SK-N-SH treated with all-trans-retinoic acid at 6 μM for 48 hours (cell line): ENCODE measurements around the gene CACHD1.

Source experiments
- ATAC-seq: fragments of 200-7000 bp; cut with Tn5 transposase; 3 replicates; pipeline ENCODE4 v1.9.1; 2020; ENCODE audit warnings: mild to moderate bottlenecking, moderate library complexity
- ARNTL ChIP-seq: fragments of 450-650 bp; formaldehyde crosslinking; IDR thresholded peaks from 2 replicates; pipeline ENCODE4 v1.5.0; 2020; ENCODE audit warnings: low read depth, mild to moderate bottlenecking, moderate library complexity, borderline replicate concordance
- BACH2 ChIP-seq: fragments of 250-450 bp; sonication (Bioruptor Pico); IDR thresholded peaks from 2 replicates; pipeline ENCODE4 v1.9.0; 2021; ENCODE audit warnings: mild to moderate bottlenecking, borderline replicate concordance
- CSRNP3 ChIP-seq: fragments of 250-450 bp; sonication (Bioruptor Pico); IDR thresholded peaks from 2 replicates; pipeline ENCODE4 v1.5.1; 2021; ENCODE audit warnings: mild to moderate bottlenecking, moderate library complexity
- ESRRG ChIP-seq: fragments of 250-450 bp; sonication (Bioruptor Pico); IDR thresholded peaks from 2 replicates; pipeline ENCODE4 v1.6.1; 2021; ENCODE audit warnings: mild to moderate bottlenecking
- ISL1 ChIP-seq: fragments of 250-450 bp; sonication (Bioruptor Pico); IDR thresholded peaks from 2 replicates; pipeline ENCODE4 v2.1.2; 2022; ENCODE audit warnings: mild to moderate bottlenecking, moderate library complexity
- OSR1 ChIP-seq: fragments of 250-450 bp; sonication (Bioruptor Pico); IDR thresholded peaks from 2 replicates; pipeline ENCODE4 v1.8.0; 2022; ENCODE audit warnings: moderate library complexity, mild to moderate bottlenecking, inconsistent platforms
- PPARA ChIP-seq: fragments of 250-450 bp; sonication (Bioruptor Pico); IDR thresholded peaks from 2 replicates; pipeline ENCODE4 v1.5.0; 2020; ENCODE audit warnings: mild to moderate bottlenecking, borderline replicate concordance
- RARB ChIP-seq: fragments of 250-450 bp; sonication (Bioruptor Pico); IDR thresholded peaks from 2 replicates; pipeline ENCODE4 v1.8.0; 2021; ENCODE audit warnings: mild to moderate bottlenecking, moderate library complexity
- SNAI2 ChIP-seq: fragments of 250-450 bp; sonication (Bioruptor Pico); IDR thresholded peaks from 2 replicates; pipeline ENCODE4 v1.5.0; 2020; ENCODE audit warnings: mild to moderate bottlenecking, moderate library complexity
- TCF4 ChIP-seq: fragments of 250-450 bp; sonication (Bioruptor Pico); IDR thresholded peaks from 2 replicates; pipeline ENCODE4 v1.8.0; 2021; ENCODE audit warnings: mild to moderate bottlenecking, moderate library complexity, borderline replicate concordance
- TSHZ2 ChIP-seq: fragments of 250-450 bp; sonication (Bioruptor Pico); IDR thresholded peaks from 2 replicates; pipeline ENCODE4 v1.5.0; 2020; ENCODE audit warnings: mild to moderate bottlenecking, moderate library complexity
- ZC3H10 ChIP-seq: fragments of 250-450 bp; sonication (Bioruptor Pico); IDR thresholded peaks from 2 replicates; pipeline ENCODE4 v1.5.1; 2021; ENCODE audit warnings: mild to moderate bottlenecking, moderate library complexity
- ZFP3 ChIP-seq: fragments of 250-450 bp; sonication (Bioruptor Pico); IDR thresholded peaks from 2 replicates; pipeline ENCODE4 v1.5.0; 2020; ENCODE audit warnings: mild to moderate bottlenecking, moderate library complexity
- ZFP30 ChIP-seq: fragments of 450-650 bp; formaldehyde crosslinking; IDR thresholded peaks from 2 replicates; pipeline ENCODE4 v1.5.0; 2022; ENCODE audit warnings: mild to moderate bottlenecking, moderate library complexity
- ZNF565 ChIP-seq: fragments of 450-650 bp; formaldehyde crosslinking; conservative IDR thresholded peaks from 2 replicates; pipeline ENCODE4 v1.5.0; 2020; ENCODE audit warnings: low read depth, mild to moderate bottlenecking, moderate library complexity
- ZNF70 ChIP-seq: fragments of 450-650 bp; formaldehyde crosslinking; IDR thresholded peaks from 2 replicates; pipeline ENCODE4 v1.5.0; 2020; ENCODE audit warnings: mild to moderate bottlenecking, moderate library complexity
- ZNF8 ChIP-seq: fragments of 450-650 bp; formaldehyde crosslinking; IDR thresholded peaks from 2 replicates; pipeline ENCODE4 v1.5.0; 2020; ENCODE audit warnings: mild to moderate bottlenecking, moderate library complexity
- TF ChIP-seq, protein P1 (sequence below): fragments of 250-450 bp; sonication (Bioruptor Pico); IDR thresholded peaks from 2 replicates; pipeline ENCODE4 v1.5.1; 2020; ENCODE audit warnings: low read depth, mild to moderate bottlenecking, moderate library complexity
- TF ChIP-seq, protein P2 (sequence below): fragments of 250-450 bp; sonication (Bioruptor Pico); IDR thresholded peaks from 2 replicates; pipeline ENCODE4 v1.8.0; 2021; ENCODE audit warnings: low read depth, mild to moderate bottlenecking, moderate library complexity, borderline replicate concordance

The CACHD1 gene

DNA sequence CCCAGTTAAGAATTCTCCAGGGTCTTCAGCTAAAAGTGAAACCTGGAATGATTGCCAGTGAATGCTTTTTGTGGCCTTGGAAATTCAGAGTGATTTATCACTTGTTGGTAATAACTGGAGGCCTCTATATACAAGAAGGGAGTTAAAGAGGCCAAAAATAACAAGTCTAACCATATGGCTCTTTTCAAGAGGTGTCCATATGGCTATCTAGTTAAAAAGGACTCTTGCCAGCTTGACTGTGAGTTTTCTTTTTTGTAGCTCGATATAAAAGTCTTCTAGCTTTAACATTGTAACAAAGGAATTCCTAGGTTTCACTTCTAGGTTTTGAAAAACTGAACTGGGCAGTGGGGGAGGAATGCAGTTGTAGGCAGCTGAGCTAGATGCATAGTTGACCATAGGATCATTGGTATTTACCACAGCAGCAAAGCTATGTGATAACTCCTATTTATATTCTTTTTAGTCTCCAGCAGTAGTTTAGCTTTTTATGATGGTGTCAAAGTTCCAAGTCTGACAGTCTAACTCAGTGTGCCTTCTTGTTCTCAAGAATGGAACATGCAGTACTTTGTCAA, 44.4 kb downstream of the CACHD1 start (continued):
- peak; percentile 90 for TF ChIP-seq TSHZ2 (CRISPR knock-in tag)

DNA sequence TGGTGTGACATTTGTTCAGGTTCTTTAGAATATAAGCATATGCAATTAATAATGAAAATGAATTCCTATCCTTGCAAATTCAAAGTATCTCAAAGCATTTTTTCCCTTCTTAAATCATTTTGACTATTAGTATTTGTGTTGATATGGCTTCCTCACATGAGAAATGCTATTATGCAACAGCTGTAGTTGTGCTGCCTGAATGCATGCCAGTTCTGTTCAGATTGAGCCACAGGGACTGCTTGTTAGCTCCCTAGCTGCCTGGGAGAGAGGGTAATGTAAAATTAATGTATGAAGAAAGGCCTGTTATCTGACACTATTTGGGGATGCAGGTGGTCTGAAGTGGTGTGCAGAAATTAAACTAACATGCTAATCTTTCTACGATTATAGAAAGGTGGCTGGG, 45.5 kb downstream of the CACHD1 start:
- TF ChIP-seq, protein P1, sequence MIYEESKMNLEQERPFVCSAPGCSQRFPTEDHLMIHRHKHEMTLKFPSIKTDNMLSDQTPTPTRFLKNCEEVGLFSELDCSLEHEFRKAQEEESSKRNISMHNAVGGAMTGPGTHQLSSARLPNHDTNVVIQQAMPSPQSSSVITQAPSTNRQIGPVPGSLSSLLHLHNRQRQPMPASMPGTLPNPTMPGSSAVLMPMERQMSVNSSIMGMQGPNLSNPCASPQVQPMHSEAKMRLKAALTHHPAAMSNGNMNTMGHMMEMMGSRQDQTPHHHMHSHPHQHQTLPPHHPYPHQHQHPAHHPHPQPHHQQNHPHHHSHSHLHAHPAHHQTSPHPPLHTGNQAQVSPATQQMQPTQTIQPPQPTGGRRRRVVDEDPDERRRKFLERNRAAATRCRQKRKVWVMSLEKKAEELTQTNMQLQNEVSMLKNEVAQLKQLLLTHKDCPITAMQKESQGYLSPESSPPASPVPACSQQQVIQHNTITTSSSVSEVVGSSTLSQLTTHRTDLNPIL (CRISPR knock-in tag) = no peak
- TF ChIP-seq ZNF8 (no peak), ZFP30 (CRISPR knock-in tag) (no peak), ISL1 (CRISPR knock-in tag) (no peak), RARB (CRISPR knock-in tag) (no peak), TCF4 (CRISPR knock-in tag) (no peak), ARNTL (CRISPR knock-in tag) (no peak), BACH2 (no peak), ZNF70 (CRISPR knock-in tag) (no peak), TSHZ2 (CRISPR knock-in tag) (no peak)
- TF ChIP-seq, protein P2, sequence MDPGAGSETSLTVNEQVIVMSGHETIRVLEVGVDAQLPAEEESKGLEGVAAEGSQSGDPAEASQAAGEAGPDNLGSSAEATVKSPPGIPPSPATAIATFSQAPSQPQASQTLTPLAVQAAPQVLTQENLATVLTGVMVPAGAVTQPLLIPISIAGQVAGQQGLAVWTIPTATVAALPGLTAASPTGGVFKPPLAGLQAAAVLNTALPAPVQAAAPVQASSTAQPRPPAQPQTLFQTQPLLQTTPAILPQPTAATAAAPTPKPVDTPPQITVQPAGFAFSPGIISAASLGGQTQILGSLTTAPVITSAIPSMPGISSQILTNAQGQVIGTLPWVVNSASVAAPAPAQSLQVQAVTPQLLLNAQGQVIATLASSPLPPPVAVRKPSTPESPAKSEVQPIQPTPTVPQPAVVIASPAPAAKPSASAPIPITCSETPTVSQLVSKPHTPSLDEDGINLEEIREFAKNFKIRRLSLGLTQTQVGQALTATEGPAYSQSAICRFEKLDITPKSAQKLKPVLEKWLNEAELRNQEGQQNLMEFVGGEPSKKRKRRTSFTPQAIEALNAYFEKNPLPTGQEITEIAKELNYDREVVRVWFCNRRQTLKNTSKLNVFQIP (CRISPR knock-in tag) = no peak
- no peak for ATAC-seq

- no peak for TF ChIP-seq PPARA
- TF ChIP-seq, all 23 proteins: peak for 0
- ATAC-seq = no peak
These were observed 46.4 kb downstream of the CACHD1 start for GRCh38 chr1:64516301-64516700.

GRCh38 chr1:64516803-64517568, 47.1 kb downstream of the CACHD1 start:
- peak; percentile 68 for ATAC-seq
- no peak for TF ChIP-seq ZNF565 (CRISPR knock-in tag)
- no peak for TF ChIP-seq SNAI2 (CRISPR knock-in tag)
- TF ChIP-seq, protein P2 (CRISPR knock-in tag) = no peak
- no peak for TF ChIP-seq CSRNP3 (CRISPR knock-in tag)
- TF ChIP-seq ZFP30 (CRISPR knock-in tag) = no peak
- TF ChIP-seq ZC3H10 (CRISPR knock-in tag) = no peak
- TF ChIP-seq BACH2 = no peak
- TF ChIP-seq TSHZ2 (CRISPR knock-in tag) = no peak
- no peak for TF ChIP-seq ZNF70 (CRISPR knock-in tag)
- TF ChIP-seq ZFP3 (CRISPR knock-in tag) = no peak
- TF ChIP-seq OSR1 = no peak
- TF ChIP-seq ARNTL (CRISPR knock-in tag) = no peak
- no peak for TF ChIP-seq ESRRG (CRISPR knock-in tag)
- no peak for TF ChIP-seq TCF4 (CRISPR knock-in tag)
- peak; percentile 91 for TF ChIP-seq ISL1 (CRISPR knock-in tag)
- no peak for TF ChIP-seq ZNF8
